Coronary artery (tissue), 2 donors: ENCODE data around the gene CMIP.
"Not testable (repeated sequence)": the region's sequence is repeated elsewhere in the genome, so short reads cannot be mapped to it uniquely, and the experiment has no call there.

Source experiments
- DNase-seq: peaks from one replicate; pipeline ENCODE4 v3.0.0-alpha.2; 2017; ENCODE audit warnings: low spot score
- H3K27ac ChIP-seq, 2 donors: fragments of 200-600 bp; sonication (generic); one replicate each; pipeline ENCODE4 v1.5.1; 2016 to 2019
- H3K4me3 ChIP-seq: fragments of 200-600 bp; sonication (generic); 2 replicates; pipeline ENCODE4 v1.5.1; 2016; ENCODE audit warnings: mild to moderate bottlenecking, moderate library complexity
- CTCF ChIP-seq: fragments of 200-600 bp; sonication (generic); IDR thresholded peaks from one replicate; pipeline ENCODE4 v1.5.1; 2019; ENCODE audit warnings: antibody characterized with exemption

The CMIP gene

DNA sequence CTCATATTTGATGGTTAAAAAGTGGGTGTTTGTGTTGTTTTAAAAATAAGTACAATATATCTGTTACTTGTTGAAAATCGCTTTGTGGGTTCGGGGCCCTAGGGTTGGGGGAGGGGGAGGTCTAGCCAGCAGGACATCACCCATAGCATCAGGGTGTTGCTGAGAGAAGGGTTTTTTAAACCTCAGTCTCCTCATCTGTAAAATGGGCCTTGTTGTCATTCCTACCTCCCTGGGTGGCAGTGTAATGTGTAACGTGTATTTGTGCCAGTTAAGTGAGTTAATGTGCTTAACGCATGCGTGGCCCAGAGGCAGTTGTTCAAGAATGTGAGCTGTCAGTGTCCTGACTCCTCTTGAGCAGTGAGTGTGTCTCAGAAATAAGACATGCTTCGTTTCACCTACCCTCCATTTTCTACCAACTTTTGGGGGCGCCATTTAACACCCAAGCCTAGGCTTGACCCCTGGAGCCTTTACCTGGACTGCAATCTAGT, 129.0 kb downstream of the CMIP start:
- no peak for TF ChIP-seq CTCF
- no peak for DNase-seq
- Histone ChIP-seq H3K27ac (no peak overlapping the region), H3K4me3 (no peak overlapping the region)

GRCh38 chr16:81574168-81574567, 129.6 kb downstream of the CMIP start:
- Histone ChIP-seq H3K27ac (no peak overlapping the region), H3K4me3 (no peak overlapping the region)
- no peak for DNase-seq
- no peak for TF ChIP-seq CTCF

DNA sequence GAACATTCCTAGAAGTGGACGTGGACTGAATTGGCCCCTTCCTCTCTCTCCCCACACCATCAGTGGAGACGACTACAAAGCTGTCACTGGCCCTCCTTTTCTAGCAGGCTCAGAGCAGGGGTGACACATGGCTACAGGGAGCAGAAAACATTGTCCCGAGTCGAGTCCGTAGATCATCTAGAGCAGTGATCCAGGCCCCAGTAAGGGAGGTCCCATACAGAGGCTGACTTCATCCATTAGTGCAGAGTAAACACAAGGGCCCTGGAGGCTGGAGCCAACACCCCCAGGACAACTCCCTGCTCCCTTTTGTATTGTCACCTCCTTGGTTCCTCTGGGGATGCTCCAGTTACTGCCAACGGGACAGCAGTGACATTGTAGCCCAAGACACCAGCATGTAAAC, 130.7 kb downstream of the CMIP start:
- no peak for TF ChIP-seq CTCF
- Histone ChIP-seq H3K27ac (no peak overlapping the region), H3K4me3 (no peak overlapping the region)
- DNase-seq = no peak

DNA sequence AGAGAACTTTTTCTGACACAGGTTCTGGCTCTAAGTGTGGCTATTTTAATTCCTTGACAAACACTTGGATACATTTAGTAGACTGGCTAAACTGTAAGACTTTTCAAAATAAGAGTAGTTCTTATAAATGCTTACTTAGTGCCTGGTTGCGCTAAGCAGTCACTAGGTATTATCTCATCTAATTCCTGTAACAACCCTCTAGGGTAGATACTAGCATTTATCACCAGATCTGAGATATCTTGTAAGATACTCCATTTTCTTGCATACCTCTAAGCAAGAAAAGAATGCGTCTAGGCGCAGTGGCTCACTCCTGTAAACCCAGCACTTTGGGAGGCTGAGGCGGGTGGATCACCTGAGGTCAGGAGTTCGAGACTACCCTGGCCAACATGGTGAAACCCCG, 131.2 kb downstream of the CMIP start:
- Histone ChIP-seq H3K4me3 (no peak overlapping the region), H3K27ac (no peak overlapping the region)
- no peak for TF ChIP-seq CTCF
- DNase-seq = no peak

DNA sequence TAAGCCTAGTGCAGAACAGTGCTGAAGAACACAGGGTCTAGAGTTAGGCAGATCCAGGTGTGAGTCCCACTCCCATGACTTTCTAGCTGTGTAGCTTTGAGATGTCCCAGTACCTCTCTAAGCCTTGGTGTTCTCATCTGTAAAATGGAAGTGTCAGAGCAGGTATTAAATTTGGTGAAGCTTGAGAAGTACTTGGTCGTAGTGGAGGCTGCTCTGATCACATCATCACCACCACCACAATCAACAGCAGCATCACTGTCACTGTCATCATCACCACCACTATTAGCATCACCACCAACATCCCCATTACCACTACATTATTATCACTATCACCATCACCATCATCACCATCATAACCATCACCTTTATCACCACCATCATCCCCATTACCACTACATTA, 132.1 kb downstream of the CMIP start:
- DNase-seq = no peak
- no peak for TF ChIP-seq CTCF
- Histone ChIP-seq H3K4me3 (no peak overlapping the region), H3K27ac (no peak overlapping the region)

DNA sequence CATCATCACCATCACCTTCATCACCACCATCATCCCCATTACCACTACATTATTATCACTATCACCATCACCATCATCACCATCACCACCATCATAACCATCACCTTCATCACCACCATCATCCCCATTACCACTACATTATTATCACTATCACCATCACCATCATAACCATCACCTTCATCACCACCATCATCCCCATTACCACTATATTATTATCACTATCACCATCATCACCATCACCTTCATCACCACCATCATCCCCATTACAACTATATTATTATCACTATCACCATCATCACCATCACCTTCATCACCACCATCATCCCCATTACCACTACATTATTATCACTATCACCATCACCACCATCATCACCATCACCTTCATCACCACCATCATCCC, 132.7 kb downstream of the CMIP start:
- H3K27ac ChIP-seq, H3K4me3 ChIP-seq, DNase-seq: not testable (repeated sequence)

- H3K4me3 ChIP-seq = no peak overlapping the region
- DNase-seq = no peak
- TF ChIP-seq CTCF = no peak
- no peak overlapping the region for H3K27ac ChIP-seq
Measured at GRCh38 chr16:81578076-81578475, 133.5 kb downstream of the CMIP start.
